ENCODE data around the gene NFKB1.

- TF ChIP-seq CTCF (IDR thresholded peaks at IDR 0.05 in 8 of 11, conservative IDR thresholded peaks at IDR 0.05 in 3 of 11) = no peak
- no peak for TF ChIP-seq POLR2A (IDR thresholded peaks at IDR 0.05)
Observed at GRCh38 chr4:102478186-102478585, 23.0 kb upstream of the NFKB1 start.
